HG03097 (cell line): ENCODE results near the gene TEX35.

Experiments used
- ATAC-seq: cut with Tn5 transposase; IDR thresholded peaks from one replicate; pipeline ENCODE4 v1.9.1; 2021; ENCODE audit not compliant: unreplicated experiment, low FRiP score

Gene TEX35

GRCh38 chr1:178571807-178572206 is 58.9 kb downstream of the TEX35 start:
- ATAC-seq = no peak
